Measurements from ENCODE around the gene BRCA2.

The BRCA2 gene

GRCh38 chr13:32384702-32385101, 69.4 kb downstream of the BRCA2 start:
- DNase-seq: no peak

- DNase-seq: no peak
Measured at GRCh38 chr13:32385410-32385809, 70.1 kb downstream of the BRCA2 start.

DNA sequence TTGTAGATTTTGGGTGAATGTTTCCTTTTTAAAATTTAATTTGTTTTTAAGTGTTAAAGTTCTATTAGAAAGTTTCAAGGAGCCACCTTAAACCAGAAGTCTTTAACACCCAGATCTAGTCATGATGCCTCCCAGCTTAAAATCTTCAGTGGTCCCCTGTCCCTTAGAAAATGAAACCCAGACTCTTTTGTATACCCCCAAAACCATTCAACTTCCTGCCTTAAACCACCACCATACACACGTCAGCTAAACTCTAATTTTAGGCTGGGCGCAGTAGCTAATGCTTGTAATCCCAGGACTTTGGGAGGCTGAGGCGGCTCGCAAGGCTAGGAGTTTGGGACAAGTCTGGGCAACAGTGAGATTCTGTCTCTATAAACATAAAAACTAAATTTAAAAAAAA, 74.7 kb downstream of the BRCA2 start:
- no peak for DNase-seq

DNA sequence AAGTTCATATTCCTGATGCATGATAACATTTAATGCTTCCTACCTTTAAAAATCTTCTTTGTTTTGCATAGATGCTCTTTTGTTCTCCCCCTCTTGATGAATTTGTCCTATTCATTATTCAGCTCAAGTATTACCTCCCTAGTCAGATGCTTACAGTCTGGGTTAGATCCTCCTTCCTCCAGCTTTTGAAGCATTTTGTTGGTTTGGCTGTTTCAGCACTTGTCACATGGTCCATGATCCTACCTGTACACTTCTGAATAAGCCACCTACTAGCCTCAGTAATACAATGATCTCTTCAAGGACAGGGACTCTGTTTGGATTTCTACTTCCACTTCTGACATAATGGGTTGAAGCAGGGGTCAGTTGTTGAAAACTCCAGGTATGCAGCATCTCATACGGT, 75.2 kb downstream of the BRCA2 start:
- no peak for DNase-seq

GRCh38 chr13:32391101-32391619, 75.9 kb downstream of the BRCA2 start:
- no peak for DNase-seq

DNA sequence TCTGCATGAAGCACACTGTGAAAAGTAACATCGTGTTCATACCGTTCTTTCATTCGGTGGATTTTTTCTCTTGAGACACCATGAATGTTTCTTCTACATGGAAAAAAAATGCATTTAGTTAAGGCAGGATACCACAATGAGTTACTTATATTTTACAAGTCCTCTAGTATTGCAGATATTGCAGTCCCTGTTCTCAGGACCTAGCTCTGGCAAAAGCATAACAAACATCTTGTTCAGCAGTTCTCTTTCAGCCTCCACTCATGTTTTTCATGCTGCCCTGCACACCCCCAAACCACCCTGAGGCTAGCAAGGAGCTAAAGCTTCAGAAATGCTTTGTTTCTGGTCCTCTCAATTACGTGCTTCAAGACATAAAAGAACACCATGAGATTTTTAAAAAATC, 87.8 kb downstream of the BRCA2 start:
- DNase-seq: no peak

DNA sequence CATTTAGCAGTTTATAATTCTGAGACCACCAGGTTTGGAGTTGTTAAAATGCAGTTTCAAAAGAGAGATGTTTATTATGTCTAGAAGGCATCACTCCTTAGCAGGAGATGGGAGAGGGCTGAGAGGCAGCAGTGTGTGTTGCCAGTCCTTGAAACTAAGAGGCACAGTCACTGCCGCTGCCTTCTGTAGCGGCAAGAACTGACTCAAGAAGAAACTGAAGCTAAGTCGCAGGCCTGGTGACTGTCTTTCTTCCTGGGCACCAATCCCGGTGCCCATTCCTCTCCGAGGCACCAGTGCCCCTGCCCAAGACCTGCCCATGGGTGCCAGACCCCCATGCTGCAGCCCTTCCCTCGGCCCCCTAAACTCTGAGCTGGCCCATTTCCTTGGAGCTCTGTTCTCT, 92.5 kb downstream of the BRCA2 start:
- no peak for DNase-seq

DNA sequence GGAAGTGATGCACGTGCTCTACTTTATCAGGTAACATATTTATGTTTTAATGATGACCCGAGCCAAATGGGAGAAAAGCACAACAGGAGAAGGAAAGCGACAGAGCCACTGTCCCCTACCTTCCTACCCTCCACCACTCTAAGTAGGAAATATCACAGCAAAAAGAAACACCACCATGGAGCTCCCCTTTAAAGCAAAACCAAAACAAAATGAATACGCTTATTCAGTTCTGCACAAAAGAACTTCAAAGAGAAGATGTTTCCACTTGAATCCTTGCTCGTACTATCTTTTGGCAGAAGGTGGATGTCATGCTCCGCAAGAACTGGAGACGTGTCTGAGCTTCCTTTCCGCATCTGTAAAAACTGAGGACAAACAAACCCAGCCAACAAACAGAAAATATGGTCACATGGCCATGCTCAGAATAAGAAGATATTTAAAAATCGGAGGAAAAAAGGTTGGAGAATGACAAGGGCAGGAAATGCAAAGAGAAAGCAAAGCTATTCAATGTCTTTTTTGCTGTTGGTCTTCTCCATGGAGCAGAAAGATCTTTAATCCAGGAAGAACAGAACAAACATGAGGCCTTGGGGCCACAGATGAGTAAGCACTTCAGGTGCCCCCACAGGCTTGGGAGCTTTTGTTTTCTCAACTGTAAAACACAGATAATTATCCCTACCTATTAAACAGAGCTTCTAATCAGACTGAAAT, 93.1 kb downstream of the BRCA2 start:
- DNase-seq: no peak

GRCh38 chr13:32409001-32409313, 93.6 kb downstream of the BRCA2 start:
- DNase-seq: no peak

DNA sequence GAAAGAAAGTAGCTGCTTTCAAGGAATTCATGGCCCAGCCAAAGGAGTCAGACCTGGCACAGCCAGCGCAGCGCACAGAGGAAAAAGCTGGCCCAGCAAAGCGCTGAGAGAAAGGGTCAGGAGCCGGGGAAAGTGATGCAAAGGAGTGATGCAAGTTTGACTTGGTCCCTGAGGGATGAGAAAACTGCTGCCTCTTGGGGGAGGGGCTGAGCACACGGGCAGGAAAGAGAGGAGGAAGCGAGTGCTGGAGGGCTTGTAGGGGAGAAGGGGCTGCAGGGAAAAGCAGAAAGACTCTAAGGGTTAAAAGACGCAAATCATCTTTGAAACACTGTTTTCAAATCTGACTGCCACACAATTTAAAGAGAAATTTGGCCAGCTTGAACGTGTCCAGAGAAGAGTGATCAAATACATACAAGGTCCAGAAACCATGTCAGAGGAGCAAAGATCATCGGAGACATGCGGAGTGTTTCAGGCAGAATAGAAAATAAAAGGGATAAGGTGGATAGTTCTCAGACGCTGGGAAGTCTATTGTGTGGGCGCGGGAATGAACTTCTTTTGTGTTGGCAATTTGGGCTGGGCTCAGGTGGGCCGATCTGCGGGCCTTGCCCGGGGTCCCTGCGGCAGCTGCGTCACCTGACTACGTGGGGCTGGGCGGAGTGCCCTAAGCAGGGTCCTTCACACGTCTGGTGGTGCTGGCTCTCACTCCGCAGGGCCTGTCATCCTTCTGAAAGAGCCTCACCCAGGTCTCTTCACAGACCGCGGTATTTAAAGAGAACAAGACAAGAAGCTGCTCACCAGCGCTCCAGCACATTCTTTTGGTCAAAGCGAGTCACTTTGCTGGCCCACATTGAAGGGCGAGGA, 94.5 kb downstream of the BRCA2 start:
- peak in 1 of 2 donors; percentile 42 for DNase-seq

DNA sequence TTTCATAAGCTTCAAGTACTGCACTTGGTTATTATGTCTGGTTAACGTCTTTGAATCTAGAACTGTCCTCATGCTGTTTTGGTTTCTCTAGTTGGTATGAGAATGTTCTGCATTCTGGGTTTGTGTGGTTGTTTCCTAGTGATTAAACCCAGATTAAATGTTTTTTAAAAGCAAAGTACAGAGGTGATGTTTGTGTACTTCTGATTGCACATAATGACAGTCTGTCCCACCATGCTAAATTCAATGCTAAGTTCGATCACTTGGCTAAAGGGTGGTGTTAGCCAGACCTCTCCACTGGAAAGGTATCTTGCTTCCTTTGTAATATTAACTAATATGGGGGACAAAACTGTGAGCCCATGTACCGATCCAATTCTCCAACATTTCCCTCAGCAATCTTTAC, 98.0 kb downstream of the BRCA2 start:
- no peak for DNase-seq

- DNase-seq: no peak
Measured at GRCh38 chr13:32414580-32414979, 99.3 kb downstream of the BRCA2 start.

DNA sequence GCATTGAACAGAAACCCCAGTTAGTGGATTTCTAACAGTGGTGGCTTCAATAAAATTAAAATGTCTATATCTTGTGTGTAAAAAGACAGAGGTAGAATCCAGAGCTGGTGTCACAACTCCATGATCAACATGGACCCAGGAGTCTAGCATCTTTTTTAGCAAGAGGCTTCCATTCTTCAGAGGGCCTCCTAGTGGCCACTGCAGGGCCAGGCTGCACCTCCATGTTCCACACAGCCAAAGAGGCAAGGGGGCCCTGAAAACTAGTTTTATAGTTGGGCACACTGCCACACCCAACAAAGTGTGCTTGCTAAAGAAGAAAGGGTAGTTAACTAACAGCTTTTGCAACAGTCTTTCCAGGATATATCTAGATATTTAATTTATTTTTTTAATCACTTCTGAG, 99.7 kb downstream of the BRCA2 start:
- DNase-seq: no peak

GRCh38 chr13:32417995-32418394, 102.7 kb downstream of the BRCA2 start:
- DNase-seq: no peak

- no peak for DNase-seq
Measured at GRCh38 chr13:32419862-32420261, 104.6 kb downstream of the BRCA2 start.

DNA sequence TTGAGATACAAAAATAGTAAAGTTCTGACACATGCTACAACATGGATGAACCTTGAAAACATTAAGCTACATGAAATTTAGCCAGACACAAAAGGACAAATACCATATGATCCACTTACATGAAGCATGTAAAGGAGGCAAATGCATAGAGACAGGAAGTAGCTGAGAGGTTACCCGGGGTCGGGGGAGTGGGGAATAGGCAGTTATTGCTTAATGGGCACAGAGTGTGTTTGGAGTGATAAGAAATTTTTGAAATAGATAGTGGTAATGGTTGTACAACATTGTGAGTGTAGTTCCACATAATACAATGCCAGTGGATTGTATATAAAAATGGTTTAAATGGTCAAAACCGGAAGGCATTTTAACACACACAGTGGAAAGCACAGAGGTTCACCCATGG, 108.3 kb downstream of the BRCA2 start:
- DNase-seq: no peak

GRCh38 chr13:32425158-32425557, 109.8 kb downstream of the BRCA2 start:
- DNase-seq: no peak

DNA sequence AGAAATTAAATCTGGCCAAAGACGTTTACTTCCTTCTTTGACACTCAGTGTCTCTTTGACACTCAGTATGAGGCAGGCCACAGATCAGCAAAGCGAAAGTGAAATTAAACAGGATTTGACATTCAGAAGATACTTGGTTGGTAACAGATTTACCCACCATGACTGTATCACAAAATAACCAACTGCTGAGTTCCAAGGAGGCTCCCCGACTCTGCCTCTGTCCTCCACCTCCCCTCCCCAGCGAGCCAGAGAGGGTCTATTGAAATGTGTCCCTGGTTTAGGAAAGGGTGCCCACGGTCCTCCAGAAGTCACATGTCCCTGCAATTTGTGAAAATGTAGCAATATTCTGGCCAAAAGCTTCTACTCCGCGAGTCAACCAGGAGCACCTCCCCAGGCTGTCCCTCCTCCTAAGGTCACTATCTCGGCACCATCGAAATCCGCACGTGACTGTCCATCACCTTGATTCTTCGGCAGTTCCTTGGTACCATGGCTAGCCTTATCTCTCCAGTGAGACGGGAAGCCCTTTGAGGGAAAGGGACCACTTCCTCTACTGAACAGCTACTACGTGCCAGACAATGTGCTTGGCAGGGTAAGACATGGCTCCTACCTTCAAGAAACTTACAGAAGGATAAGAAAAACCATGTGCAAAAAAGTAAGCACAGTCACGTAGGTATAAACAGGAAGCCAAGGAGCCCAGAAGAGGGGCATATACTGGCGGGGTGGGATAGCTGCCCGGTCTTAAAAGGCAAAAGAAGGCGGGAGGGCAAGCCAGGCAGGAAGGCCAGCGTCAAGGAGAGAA, 111.1 kb downstream of the BRCA2 start:
- DNase-seq: peak in 1 of 2 donors; percentile 37

DNA sequence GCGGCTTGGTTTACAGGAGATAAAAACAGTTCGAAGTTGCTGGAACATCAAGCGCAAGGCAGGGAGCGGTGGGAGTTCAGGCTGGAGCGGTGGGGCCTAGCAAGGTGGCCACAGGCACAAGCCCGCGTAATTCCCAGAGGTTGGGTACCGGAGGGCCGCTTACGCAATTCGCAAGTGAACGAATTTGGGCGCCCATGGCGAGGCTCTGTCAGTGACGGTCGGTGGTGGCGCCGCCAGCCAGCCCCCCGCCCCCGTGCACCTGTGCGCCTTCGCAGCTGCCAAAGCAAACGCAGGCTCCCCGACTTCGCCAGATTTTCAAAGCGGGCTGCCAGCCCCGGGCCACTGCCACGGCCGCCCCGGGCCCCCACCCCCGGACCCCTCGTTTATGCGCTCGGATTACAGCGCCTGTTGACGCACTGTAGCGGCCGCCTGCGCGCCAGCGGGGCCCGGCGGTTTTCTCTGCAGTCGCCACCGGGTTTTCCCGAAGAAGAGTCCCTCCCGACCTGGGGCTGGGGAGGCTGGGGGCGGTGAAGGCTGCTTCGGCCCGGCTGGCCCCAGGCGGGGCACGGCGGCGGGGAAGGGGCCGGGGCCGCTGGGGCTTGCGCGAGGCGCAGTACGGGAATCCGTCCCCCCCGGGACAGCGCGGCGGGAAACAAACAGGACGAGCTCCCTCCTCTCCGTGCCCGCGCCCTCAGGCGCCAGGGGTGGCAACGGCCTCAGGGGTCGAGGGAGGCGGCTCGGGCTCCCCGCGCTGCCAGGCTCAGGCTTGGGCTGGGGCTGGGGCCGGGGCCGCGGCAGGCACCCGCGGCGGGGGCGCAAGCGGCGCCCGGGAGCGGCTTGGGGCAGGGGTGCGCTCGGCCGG, 111.9 kb downstream of the BRCA2 start:
- DNase-seq: peak in 1 of 2 donors; percentile 46

DNA sequence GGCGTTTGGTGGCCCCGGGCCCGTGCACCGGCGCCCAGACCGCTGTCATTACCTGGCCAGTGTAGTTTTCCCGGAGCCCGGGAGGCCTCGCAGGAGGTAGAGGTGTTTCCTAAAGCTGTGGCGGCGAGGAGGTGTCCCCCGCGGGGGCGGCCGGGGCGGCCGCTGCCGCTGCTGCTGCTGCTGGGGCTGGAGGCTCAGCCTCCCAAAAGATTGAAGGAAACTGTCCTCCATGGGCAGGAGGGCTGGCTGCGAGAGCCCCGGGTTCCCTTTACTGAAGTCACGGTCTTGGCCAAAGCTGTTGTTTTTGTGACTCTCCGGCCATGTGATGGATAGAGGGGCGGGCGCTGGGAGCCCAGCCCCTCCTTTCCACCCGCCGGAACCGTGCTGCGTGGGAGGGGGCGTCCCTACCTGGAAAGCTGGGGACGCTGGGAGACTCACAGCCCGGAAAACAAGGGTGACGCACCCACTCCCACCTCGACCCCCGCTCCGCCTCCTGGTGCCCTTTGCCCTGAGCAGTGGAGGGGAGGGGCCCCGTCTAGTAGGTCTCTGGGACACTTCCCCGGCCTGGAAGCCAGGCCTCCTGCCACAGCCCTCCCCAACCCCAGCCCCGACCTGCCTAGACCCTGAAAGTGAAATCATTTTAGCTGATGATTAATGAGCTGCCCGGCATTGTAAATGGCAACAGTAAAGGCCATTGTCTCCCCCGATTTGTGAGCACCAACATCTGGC, 112.7 kb downstream of the BRCA2 start, which contains the start of gene N4BP2L1:
Gene N4BP2L1, minus strand, starts transcription at position 279 of the 729 bp plus-strand sequence. Its CDS starts 48 bp downstream, at position 231.
- peak; percentile 75 to 77 for DNase-seq

All from hippocampal formation (tissue), 2 donors.